Activated CD8-positive, alpha-beta T cell treated with anti-CD3 and anti-CD28 coated beads for 36 hours (primary cell): ENCODE results near the gene OR13C4. TPM values are rescaled to one million over a fixed set of nuclear protein-coding genes. Genes with fewer than 3 reads are reported as not detected.

Experiments used
- ATAC-seq: fragments of 200-7000 bp; cut with Tn5 transposase; one replicate; pipeline ENCODE4 v1.10.0; 2021; ENCODE audit warnings: mild to moderate bottlenecking, moderate library complexity
- CTCF ChIA-PET: fragments of 350-600 bp; sonication (Branson Sonifier 250); formaldehyde crosslinking; loops from one replicate; lab custom pipeline; 2021; ENCODE audit warnings: antibody characterized with exemption; lab: Charles Lee
- POLR2A ChIA-PET: fragments of 350-600 bp; sonication (Branson Sonifier 250); formaldehyde crosslinking; loops from one replicate; lab custom pipeline; 2021; ENCODE audit warnings: antibody characterized with exemption; lab: Charles Lee
- DNase-seq: peaks from one replicate; pipeline ENCODE4 v3.0.0-alpha.2; 2020
- H3K27ac Mint-ChIP-seq: one replicate; pipeline ENCODE4 v1.8.0; 2021; ENCODE audit warnings: mild to moderate bottlenecking, mixed read lengths
- H3K27me3 Mint-ChIP-seq: one replicate; pipeline ENCODE4 v1.8.0; 2021; ENCODE audit warnings: mixed read lengths
- H3K36me3 Mint-ChIP-seq: one replicate; pipeline ENCODE4 v1.8.0; 2021; ENCODE audit warnings: low read depth, mixed read lengths
- H3K4me1 Mint-ChIP-seq: one replicate; pipeline ENCODE4 v1.8.0; 2021; ENCODE audit warnings: low read depth, mixed read lengths
- H3K4me3 Mint-ChIP-seq: one replicate; pipeline ENCODE4 v1.8.0; 2021; ENCODE audit warnings: mild to moderate bottlenecking, moderate library complexity, mixed read lengths
- H3K9me3 Mint-ChIP-seq: one replicate; pipeline ENCODE4 v1.8.0; 2021; ENCODE audit warnings: mixed read lengths
- intact Hi-C: fragments of 100-400 bp; cut with micrococcal nuclease; formaldehyde crosslinking; loops from one replicate; pipeline ENCODE4 v1.10.0; 2022
- total RNA-seq, 2 experiments: library from RNA; stranded (reverse); gene quantifications; one replicate each; pipeline ENCODE4 v1.2.3, GENCODE V29; 2021
- TF ChIP-seq, protein P1 (sequence below): fragments of 200-600 bp; IDR thresholded peaks from one replicate; pipeline ENCODE4 v1.8.0; 2022; ENCODE audit warnings: antibody characterized with exemption, mild to moderate bottlenecking

Gene OR13C4
- total RNA-seq, 2 experiments from 2014 or later: not detected

DNA sequence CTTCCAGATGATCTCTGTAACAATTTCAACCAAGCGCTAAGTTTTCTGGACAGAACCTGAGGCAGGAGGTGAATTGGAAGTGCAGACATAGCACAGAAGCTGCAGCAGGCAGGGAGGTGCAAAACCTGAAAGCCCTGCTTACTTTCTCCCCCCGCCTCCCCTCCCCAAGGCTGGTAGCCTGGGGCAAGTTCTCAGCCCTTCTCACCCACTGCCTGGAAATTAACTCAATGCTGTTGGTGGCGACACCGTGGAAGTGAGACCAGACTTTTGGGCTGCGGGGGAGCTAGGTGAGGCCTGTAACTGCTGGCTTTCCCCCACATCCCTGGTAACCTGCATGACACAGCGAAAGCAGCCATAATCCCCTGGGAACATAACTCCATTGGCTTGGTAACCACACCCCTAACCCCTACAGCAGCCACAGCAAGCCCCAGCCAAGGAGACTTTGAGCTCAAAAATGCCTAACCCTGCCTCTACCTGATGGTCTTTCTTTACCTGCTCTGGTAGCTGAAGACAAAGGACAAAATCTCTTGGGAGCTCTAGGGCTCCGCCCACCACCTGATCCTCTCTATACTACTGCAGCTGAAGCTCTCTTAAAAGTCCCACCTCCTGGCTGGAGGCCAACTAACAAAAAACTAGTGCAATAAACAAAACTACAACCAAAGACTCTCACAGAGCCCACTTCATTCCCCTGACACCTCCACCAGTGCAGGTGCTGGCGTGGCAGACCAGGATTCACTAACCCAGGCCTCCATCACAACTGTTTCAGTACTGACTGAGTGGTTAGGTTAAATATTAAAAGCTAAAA lies 30.0 kb upstream of the OR13C4 start:
- CTCF ChIA-PET: no interaction called here
- TF ChIP-seq, protein P1, sequence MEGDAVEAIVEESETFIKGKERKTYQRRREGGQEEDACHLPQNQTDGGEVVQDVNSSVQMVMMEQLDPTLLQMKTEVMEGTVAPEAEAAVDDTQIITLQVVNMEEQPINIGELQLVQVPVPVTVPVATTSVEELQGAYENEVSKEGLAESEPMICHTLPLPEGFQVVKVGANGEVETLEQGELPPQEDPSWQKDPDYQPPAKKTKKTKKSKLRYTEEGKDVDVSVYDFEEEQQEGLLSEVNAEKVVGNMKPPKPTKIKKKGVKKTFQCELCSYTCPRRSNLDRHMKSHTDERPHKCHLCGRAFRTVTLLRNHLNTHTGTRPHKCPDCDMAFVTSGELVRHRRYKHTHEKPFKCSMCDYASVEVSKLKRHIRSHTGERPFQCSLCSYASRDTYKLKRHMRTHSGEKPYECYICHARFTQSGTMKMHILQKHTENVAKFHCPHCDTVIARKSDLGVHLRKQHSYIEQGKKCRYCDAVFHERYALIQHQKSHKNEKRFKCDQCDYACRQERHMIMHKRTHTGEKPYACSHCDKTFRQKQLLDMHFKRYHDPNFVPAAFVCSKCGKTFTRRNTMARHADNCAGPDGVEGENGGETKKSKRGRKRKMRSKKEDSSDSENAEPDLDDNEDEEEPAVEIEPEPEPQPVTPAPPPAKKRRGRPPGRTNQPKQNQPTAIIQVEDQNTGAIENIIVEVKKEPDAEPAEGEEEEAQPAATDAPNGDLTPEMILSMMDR: no peak

DNA sequence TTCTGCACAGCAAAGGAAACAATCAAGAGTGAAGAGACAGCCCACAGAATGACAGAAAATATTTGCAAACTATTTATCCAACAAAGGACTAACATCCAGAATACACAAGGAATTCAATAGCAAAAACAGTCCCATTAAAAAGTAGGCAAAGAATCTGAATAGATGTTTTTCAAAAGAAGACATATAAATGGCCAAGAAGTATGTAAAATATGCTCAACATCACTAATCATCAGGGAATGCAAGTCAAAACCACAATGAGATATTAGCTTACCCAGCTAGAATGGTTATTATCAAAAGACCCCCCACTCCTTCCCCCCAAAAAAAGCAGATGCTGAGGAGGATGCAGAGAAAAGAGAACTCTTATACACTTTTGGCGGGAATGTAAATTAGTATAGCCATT lies 28.5 kb upstream of the OR13C4 start:
- Mint-ChIP-seq H3K36me3 (no peaks in the 10 kb centered on the region), H3K27ac (no peak overlapping the region), H3K27me3 (no peaks in the 10 kb centered on the region), H3K4me3 (no peak overlapping the region), H3K4me1 (no peaks in the 10 kb centered on the region), H3K9me3 (peaks cover 1% of the 10 kb centered on the region)
- ChIA-PET CTCF (no interaction called here), POLR2A (no interaction called here)
- DNase-seq: no peak
- intact Hi-C loops: no loop called here
- TF ChIP-seq, protein P1: no peak
- ATAC-seq: no peak

More for the DNA sequence above, 30.0 kb upstream of the OR13C4 start:
- H3K4me3 Mint-ChIP-seq: no peak overlapping the region
- POLR2A ChIA-PET: no interaction called here
- H3K27ac Mint-ChIP-seq: no peak overlapping the region
- peaks cover 1% of the 10 kb centered on the region for H3K9me3 Mint-ChIP-seq
- ATAC-seq (no peak), DNase-seq (no peak)
- intact Hi-C loops: no loop called here
- H3K4me1 Mint-ChIP-seq: no peaks in the 10 kb centered on the region
- no peaks in the 10 kb centered on the region for H3K27me3 Mint-ChIP-seq
- H3K36me3 Mint-ChIP-seq: no peaks in the 10 kb centered on the region

DNA sequence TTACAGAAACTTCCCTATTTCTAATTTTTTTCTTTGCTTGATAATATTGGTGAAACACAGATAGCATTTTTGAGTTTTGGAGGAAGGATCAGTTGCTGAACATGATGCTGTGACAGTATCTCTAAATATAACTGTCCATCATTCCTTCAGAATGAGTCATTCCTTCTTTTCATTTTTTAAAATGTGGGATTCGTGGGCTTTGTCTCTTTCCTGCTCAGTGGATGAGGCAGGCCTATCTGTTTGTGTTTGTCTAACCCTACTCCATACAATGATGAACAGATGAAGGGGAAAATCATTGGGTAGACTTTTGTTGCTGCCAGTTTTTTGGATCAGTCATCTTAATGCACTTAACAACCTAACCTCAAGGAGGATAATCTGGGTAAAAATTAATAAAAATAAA lies 26.3 kb upstream of the OR13C4 start:
- no peak for DNase-seq
- no peak for ATAC-seq
- H3K4me1 Mint-ChIP-seq: no peaks in the 10 kb centered on the region
- H3K9me3 Mint-ChIP-seq: peaks cover under 1% of the 10 kb centered on the region
- H3K4me3 Mint-ChIP-seq: no peak overlapping the region
- TF ChIP-seq, protein P1: no peak
- CTCF ChIA-PET: no interaction called here
- intact Hi-C loops: no loop called here
- no peak overlapping the region for H3K27ac Mint-ChIP-seq
- no peaks in the 10 kb centered on the region for H3K36me3 Mint-ChIP-seq
- POLR2A ChIA-PET: no interaction called here
- H3K27me3 Mint-ChIP-seq: no peaks in the 10 kb centered on the region

DNA sequence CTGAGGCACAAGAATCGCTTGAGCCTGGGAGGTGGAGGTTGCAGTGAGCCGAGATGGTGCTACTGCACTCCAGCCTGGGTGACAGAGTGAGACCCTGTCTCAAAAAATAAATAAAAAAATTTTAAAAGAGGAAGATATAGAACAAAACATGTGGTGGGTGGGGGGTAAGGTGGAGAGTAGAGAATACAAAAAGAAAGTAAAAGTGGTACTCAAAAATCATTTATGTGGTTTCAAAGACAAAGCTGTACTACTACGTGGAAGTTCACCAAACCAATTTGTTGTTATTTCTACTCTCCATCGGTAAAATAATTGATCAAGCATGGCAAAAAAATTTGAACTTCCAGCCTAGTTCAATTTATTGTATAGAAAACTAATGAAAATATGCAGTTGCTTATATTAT lies 17.6 kb upstream of the OR13C4 start:
- H3K36me3 Mint-ChIP-seq: no peaks in the 10 kb centered on the region
- H3K4me3 Mint-ChIP-seq: no peak overlapping the region
- ChIA-PET POLR2A (no interaction called here), CTCF (no interaction called here)
- DNase-seq (no peak), ATAC-seq (no peak)
- TF ChIP-seq, protein P1: no peak
- H3K27me3 Mint-ChIP-seq: no peaks in the 10 kb centered on the region
- no peak overlapping the region for H3K27ac Mint-ChIP-seq
- intact Hi-C loops: no loop called here
- H3K4me1 Mint-ChIP-seq: no peaks in the 10 kb centered on the region
- H3K9me3 Mint-ChIP-seq: no peaks in the 10 kb centered on the region

DNA sequence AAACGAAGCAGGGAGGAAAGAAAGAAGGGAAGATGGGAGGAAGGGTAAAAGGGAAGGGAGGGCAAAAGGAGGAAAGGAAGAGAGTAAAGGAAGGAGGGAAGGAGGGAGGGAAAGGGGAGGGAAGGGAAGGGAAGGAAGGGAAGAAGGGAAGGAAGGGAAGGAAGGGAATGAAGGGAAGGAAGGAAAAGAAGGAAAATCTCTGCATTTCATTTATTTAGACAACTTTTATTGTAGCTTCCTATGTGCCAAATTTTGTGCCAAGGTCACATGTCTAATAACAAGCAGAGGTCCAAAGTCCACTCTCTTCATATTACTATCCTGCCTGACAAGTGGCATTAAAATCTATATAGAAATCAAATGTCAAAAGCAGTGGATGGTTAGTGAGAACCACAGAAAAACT lies 12.3 kb upstream of the OR13C4 start:
- ChIA-PET POLR2A (no interaction called here), CTCF (no interaction called here)
- H3K36me3 Mint-ChIP-seq: no peaks in the 10 kb centered on the region
- no peak overlapping the region for H3K27ac Mint-ChIP-seq
- intact Hi-C loops: no loop called here
- H3K27me3 Mint-ChIP-seq: no peaks in the 10 kb centered on the region
- no peaks in the 10 kb centered on the region for H3K4me1 Mint-ChIP-seq
- no peaks in the 10 kb centered on the region for H3K9me3 Mint-ChIP-seq
- ATAC-seq (no peak), DNase-seq (no peak)
- no peak overlapping the region for H3K4me3 Mint-ChIP-seq
- TF ChIP-seq, protein P1: no peak
